Endothelial cell of umbilical vein (primary cell): ENCODE measurements around the gene CRLF3. TPM values are rescaled to one million over a fixed set of nuclear protein-coding genes. Genes with fewer than 3 reads are reported as not detected.
A peak's percentile ranks its signal among the peaks of the same experiment; 100 is the strongest.

Source experiments
- BruUV-seq: library from RNA; stranded (reverse); fragments of 400-500 nt; replicated peaks from 2 replicates; lab custom pipeline; 2021; lab: Mats Ljungman, UMichigan
- CTCF ChIA-PET: fragments of 300-600, 350-600 bp; sonication (Branson Sonifier 250); formaldehyde crosslinking; loops from one replicate; lab custom pipeline; 2021; ENCODE audit warnings: antibody characterized with exemption, inconsistent platforms; lab: Charles Lee
- POLR2A ChIA-PET: fragments of 300-600, 350-600 bp; sonication (Branson Sonifier 250); formaldehyde crosslinking; loops from one replicate; lab custom pipeline; 2021; ENCODE audit warnings: antibody characterized with exemption, inconsistent platforms; lab: Charles Lee
- DNase-seq: peaks from one replicate; pipeline ENCODE4 v3.0.0-alpha.2; 2011; ENCODE audit warnings: low read depth, low spot score
- FAIRE-seq: peaks from 2 replicates; lab custom pipeline; 2011; peaks lifted over from hg19 to GRCh38; lab: Jason Lieb, UNC
- H2AFZ ChIP-seq: 2 replicates; pipeline ENCODE4 v1.6.0; 2012; ENCODE audit warnings: low read depth, low read length, control low read depth, inconsistent platforms
- H3K27ac ChIP-seq: 2 replicates; pipeline ENCODE4 v1.5.1; 2011; ENCODE audit warnings: low read depth, mild to moderate bottlenecking, control low read depth, low read length, moderate library complexity; ENCODE audit not compliant: insufficient read depth
- H3K27me3 ChIP-seq, 2 experiments: 2 replicates each; pipeline versions ENCODE4 v1.6.0 to v1.6.1; 2011; ENCODE audit warnings: low read length in 2 of 2, mixed read lengths in 1 of 2; ENCODE audit not compliant: control insufficient read depth in 2 of 2, insufficient read depth in 2 of 2
- H3K36me3 ChIP-seq, 2 experiments: 2 replicates in 1 of 2; 3 replicates in 1 of 2; pipeline ENCODE4 v1.5.1; 2011; ENCODE audit warnings: low read length in 2 of 2, mild to moderate bottlenecking in 1 of 2, moderate library complexity in 1 of 2; ENCODE audit not compliant: control insufficient read depth in 2 of 2, insufficient read depth in 2 of 2; ENCODE audit errors: extremely low read depth in 1 of 2
- H3K4me1 ChIP-seq: 3 replicates; pipeline ENCODE4 v1.5.1; 2011; ENCODE audit warnings: mild to moderate bottlenecking, low read length; ENCODE audit not compliant: control insufficient read depth, insufficient read depth; ENCODE audit errors: extremely low read depth
- H3K4me2 ChIP-seq: 2 replicates; pipeline ENCODE4 v1.6.1; 2011; ENCODE audit warnings: low read length, control low read depth, mixed read lengths; ENCODE audit not compliant: insufficient read depth
- H3K4me3 ChIP-seq, 3 experiments: fragments of 200-600 bp in 1 of 3; sonication (generic), shearing (Covaris generic) in 1 of 3; replicated peaks in 1 of 3; 2 replicates each; pipeline ENCODE4 v1.5.1; 2011 to 2016; ENCODE audit warnings: control low read depth in 3 of 3, low read length in 3 of 3, mild to moderate bottlenecking in 2 of 3, inconsistent platforms in 1 of 3, low read depth in 1 of 3, moderate library complexity in 1 of 3; ENCODE audit not compliant: insufficient read depth in 1 of 3
- H3K79me2 ChIP-seq: 2 replicates; pipeline ENCODE4 v1.6.0; 2012; ENCODE audit warnings: low read length, inconsistent platforms; ENCODE audit not compliant: control insufficient read depth, insufficient read depth
- H3K9ac ChIP-seq: replicated peaks from 2 replicates; pipeline ENCODE3; 2011; ENCODE audit warnings: low read length, control low read depth; ENCODE audit not compliant: insufficient read depth; ENCODE audit errors: extremely low read depth
- H3K9me1 ChIP-seq: replicated peaks from 3 replicates; pipeline ENCODE4 v1.6.0; 2011; ENCODE audit warnings: mild to moderate bottlenecking, low read length; ENCODE audit not compliant: control insufficient read depth, insufficient read depth; ENCODE audit errors: extremely low read depth
- H3K9me3 ChIP-seq: replicated peaks from 2 replicates; pipeline ENCODE4 v1.5.1; 2012; ENCODE audit warnings: low read length, inconsistent platforms; ENCODE audit not compliant: control insufficient read depth, insufficient read depth
- H4K20me1 ChIP-seq: replicated peaks from 2 replicates; pipeline ENCODE3; 2011; ENCODE audit warnings: mild to moderate bottlenecking, low read length; ENCODE audit not compliant: control insufficient read depth, insufficient read depth; ENCODE audit errors: extremely low read depth
- CTCF ChIP-seq, 2 donors: IDR thresholded peaks; 1 replicate in 1 of 2; 2 replicates in 1 of 2; pipeline ENCODE4 v1.5.1; 2011; ENCODE audit warnings: low read length in 2 of 2, mild to moderate bottlenecking in 2 of 2, moderate library complexity in 2 of 2, control low read depth in 1 of 2, inconsistent platforms in 1 of 2, low read depth in 1 of 2; ENCODE audit not compliant: insufficient read depth in 1 of 2; ENCODE audit errors: extremely low read depth in 1 of 2
- EZH2 ChIP-seq: IDR thresholded peaks from 2 replicates; pipeline ENCODE4 v1.6.1; 2012; ENCODE audit warnings: borderline replicate concordance, low read depth, mild to moderate bottlenecking, moderate library complexity, low read length, inconsistent platforms; ENCODE audit not compliant: severe bottlenecking
- FOS ChIP-seq: IDR thresholded peaks from 2 replicates; pipeline ENCODE4 v1.6.1; 2011; ENCODE audit warnings: mild to moderate bottlenecking, low read length, moderate library complexity, borderline replicate concordance; ENCODE audit not compliant: insufficient read depth
- GATA2 ChIP-seq: IDR thresholded peaks from 2 replicates; pipeline ENCODE4 v1.7.0; 2011; ENCODE audit warnings: low read depth, mild to moderate bottlenecking, moderate library complexity, mixed read lengths, low read length; ENCODE audit not compliant: insufficient read length, insufficient read depth
- JUN ChIP-seq: IDR thresholded peaks from 2 replicates; pipeline ENCODE4 v1.6.1; 2011; ENCODE audit warnings: borderline replicate concordance, low read depth; ENCODE audit not compliant: insufficient read length, insufficient read depth
- MAX ChIP-seq: IDR thresholded peaks from 2 replicates; pipeline ENCODE4 v1.6.1; 2011; ENCODE audit not compliant: insufficient read depth, insufficient read length
- MYC ChIP-seq: IDR thresholded peaks from one replicate; pipeline ENCODE4 v1.6.1; 2011; ENCODE audit warnings: mild to moderate bottlenecking, low read depth, low read length
- POLR2A ChIP-seq: IDR thresholded peaks from 2 replicates; pipeline ENCODE4 v1.6.1; 2012; ENCODE audit warnings: low read depth, mild to moderate bottlenecking, control low read depth, low read length
- POLR2AphosphoS5 ChIP-seq: IDR thresholded peaks from 2 replicates; pipeline ENCODE4 v1.6.1; 2012; ENCODE audit warnings: low read depth, mild to moderate bottlenecking, control low read depth, low read length, moderate library complexity; ENCODE audit not compliant: insufficient read depth
- dilution Hi-C: fragments of 300-500 bp; cut with MboI; formaldehyde crosslinking; loops from one replicate; pipeline ENCODE4 v1.15.0; 2019; ENCODE audit warnings: low sequenced_read_pairs; ENCODE audit not compliant: extremely low pct_ligation_motif_present
- intact Hi-C: fragments of 100-400 bp; cut with micrococcal nuclease; formaldehyde crosslinking; loops from one replicate; pipeline ENCODE4 v1.10.0; 2022
- polyA plus RNA-seq, 4 experiments: library from polyadenylated mRNA; depleted of rRNA in 3 of 4; stranded (reverse) in 3 of 4; unstranded in 1 of 4; fragments of >200 nt; gene quantifications; 2 replicates each; pipeline versions ENCODE4 v1.2.1 to v1.2.3, GENCODE V29; 2011 to 2012; ENCODE audit warnings: missing spikeins in 1 of 4
- total RNA-seq: library from RNA; stranded (reverse); gene quantifications from 2 replicates; pipeline ENCODE4 v1.2.3, GENCODE V29; 2021

CRLF3 gene
- total and polyA plus RNA-seq, 2 donors (not counting 3 experiments of a cell fraction or from before 2014, with no cell fraction given): 10.1 to 15.4 TPM

GRCh38 chr17:30831257-30831656 lies 6.8 kb upstream of the CRLF3 start:
- ChIA-PET POLR2A (interaction anchor here (0.5 to 0.6 kb wide), 2 partner anchors 10 to 423 kb away, joined by 4 read pairs; no protein-coding TSS in a partner anchor), CTCF (no interaction called here)
- Histone ChIP-seq H3K9me3 (no peaks in the 10 kb centered on the region), H3K27me3 (no peaks in the 10 kb centered on the region), H3K9ac (peak overlapping the region; percentile 91), H3K4me2 (peak overlapping the region; percentile 84), H3K9me1 (no peaks in the 10 kb centered on the region), H3K27ac (peak overlapping the region; percentile 60), H4K20me1 (no peaks in the 10 kb centered on the region), H3K4me3 (peak overlapping the region; percentile 62 to 72 (median 67)), H3K79me2 (peaks cover 27% of the 10 kb centered on the region), H3K36me3 (no peaks in the 10 kb centered on the region), H2AFZ (peak overlapping the region; percentile 96), H3K4me1 (peaks cover 15% of the 10 kb centered on the region)
- DNase-seq: no peak
- no peak for FAIRE-seq
- BruUV-seq: TSS peak; percentile 40
- TF ChIP-seq CTCF (IDR thresholded peaks at IDR 0.05; ENCODE audit: extremely low read depth in 1 of 2, insufficient read depth in 1 of 2, low read depth in 1 of 2, low read length in 2 of 2): no peak
- TF ChIP-seq POLR2AphosphoS5: no peak
- no peak for TF ChIP-seq MYC
- no peak for TF ChIP-seq EZH2
- TF ChIP-seq MAX: no peak
- TF ChIP-seq FOS: no peak
- no peak for TF ChIP-seq POLR2A
- no peak for TF ChIP-seq JUN
- no peak for TF ChIP-seq GATA2
- intact Hi-C loops: no loop called here
- dilution Hi-C loops: no loop called here
